ENCODE results near the gene RERE.

The RERE gene

GRCh38 chr1:8314346-8315280 is 502.8 kb downstream of the RERE start:
- DNase-seq, result peak; percentile 32 to 35

GRCh38 chr1:8313231-8313630 is 504.2 kb downstream of the RERE start:
- DNase-seq, result no peak

- peak in 1 of 2 donors; percentile 5 for DNase-seq
Measured at GRCh38 chr1:8312235-8313218, 504.9 kb downstream of the RERE start.

GRCh38 chr1:8311068-8311718 is 506.2 kb downstream of the RERE start:
- DNase-seq, result no peak

GRCh38 chr1:8307628-8308027 is 509.8 kb downstream of the RERE start:
- DNase-seq, result no peak

- DNase-seq, result no peak
Measured at GRCh38 chr1:8303876-8304275, 513.6 kb downstream of the RERE start.

GRCh38 chr1:8303141-8303540 is 514.3 kb downstream of the RERE start:
- DNase-seq, result no peak
